Pancreas (tissue), 10 donors: ENCODE results near the gene CLSTN2. TPM values are rescaled to one million over a fixed set of nuclear protein-coding genes. Genes with fewer than 3 reads are reported as not detected.

Experiments used
- ATAC-seq, 4 donors: fragments of 200-7000 bp; cut with Tn5 transposase; one replicate each; pipeline versions ENCODE4 v1.8.0 to v1.9.1; 2020; ENCODE audit warnings: mild to moderate bottlenecking in 4 of 4, moderate library complexity in 4 of 4
- DNase-seq, 6 donors: peaks; one replicate each; pipeline ENCODE4 v3.0.0-alpha.2; 2020
- FAIRE-seq: peaks from 2 replicates; lab custom pipeline; 2012; peaks lifted over from hg19 to GRCh38; lab: Jason Lieb, UNC
- H3K27ac ChIP-seq, 4 donors: fragments of 200-600 bp; sonication (generic); 1 replicate in 3 of 4; 2 replicates in 1 of 4; pipeline versions ENCODE4 v1.5.0 to v1.8.0; 2020
- H3K27me3 ChIP-seq, 4 donors: fragments of 200-600 bp; one replicate each; pipeline ENCODE4 v1.8.0; 2021
- H3K36me3 ChIP-seq, 3 donors: fragments of 200-600 bp; sonication (generic) in 1 of 3; one replicate each; pipeline versions ENCODE4 v1.5.0 to v1.8.0; 2020 to 2021
- H3K4me1 ChIP-seq, 3 donors: fragments of 200-600 bp; one replicate each; pipeline ENCODE4 v1.8.0; 2021
- H3K4me3 ChIP-seq, 4 donors: fragments of 200-600 bp; sonication (generic) in 2 of 4; one replicate each; pipeline versions ENCODE4 v1.5.0 to v1.8.0; 2020 to 2021
- H3K9me3 ChIP-seq, 4 donors: fragments of 200-600 bp; one replicate each; pipeline ENCODE4 v1.8.0; 2021
- WGBS, 2 donors: extraction: QIAGEN DNeasy Blood & Tissue Kit; methylation state at CpG; one replicate each; pipeline ENCODE4 v1.1.7; 2013; 5-methylcytosine and 5-hydroxymethylcytosine counted together
- intact Hi-C, 3 donors: fragments of 100-400 bp; cut with DNase I; formaldehyde crosslinking; loops; one replicate each; pipeline versions ENCODE4 v1.11.1 to v1.14.2; 2022
- polyA plus RNA-seq, 2 donors: library from polyadenylated mRNA; stranded (reverse); fragments of 200-250 nt; gene quantifications; one replicate each; pipeline ENCODE4 v1.2.3, GENCODE V29; 2013
- total RNA-seq, 6 donors: library from RNA; stranded (reverse); fragmentation: NEBNext Ultra II Directional in 4 of 6; extraction: Animal tissue kit (Norgen Biotek cat#: 25700) in 4 of 6; gene quantifications; one replicate each; pipeline versions ENCODE4 v1.2.1 to v1.2.4, GENCODE V29; 2021 to 2023
- TF ChIP-seq, protein P1 (sequence below), 4 donors: fragments of 200-600 bp; sonication (generic) in 3 of 4; IDR thresholded peaks; one replicate each; pipeline versions ENCODE4 v1.5.0 to v1.8.0; 2021; ENCODE audit warnings: antibody characterized with exemption in 4 of 4
- donor health status: healthy with polysubstance abuse.
- donor health status: DM: no; HTN: no; CAD: no; lungs with moderate emphysema.
- donor health status: DM: no; HTN: no; CAD: no.
- donor health status: control.
- donor health status: control.
- donor health status: Bipolar disorder and iron deficiency.
- donor health status: DM: yes; HTN: yes; CAD: no.
- donor health status: DM: no; HTN: no; CAD: no.
- donor health status: DM: no; HTN: no; CAD: no.
- donor health status: DM: yes; HTN: yes; CAD: no.

Gene CLSTN2
- total and polyA plus RNA-seq, 8 donors: 0.65 to 9.3 (median 2.9) TPM

DNA sequence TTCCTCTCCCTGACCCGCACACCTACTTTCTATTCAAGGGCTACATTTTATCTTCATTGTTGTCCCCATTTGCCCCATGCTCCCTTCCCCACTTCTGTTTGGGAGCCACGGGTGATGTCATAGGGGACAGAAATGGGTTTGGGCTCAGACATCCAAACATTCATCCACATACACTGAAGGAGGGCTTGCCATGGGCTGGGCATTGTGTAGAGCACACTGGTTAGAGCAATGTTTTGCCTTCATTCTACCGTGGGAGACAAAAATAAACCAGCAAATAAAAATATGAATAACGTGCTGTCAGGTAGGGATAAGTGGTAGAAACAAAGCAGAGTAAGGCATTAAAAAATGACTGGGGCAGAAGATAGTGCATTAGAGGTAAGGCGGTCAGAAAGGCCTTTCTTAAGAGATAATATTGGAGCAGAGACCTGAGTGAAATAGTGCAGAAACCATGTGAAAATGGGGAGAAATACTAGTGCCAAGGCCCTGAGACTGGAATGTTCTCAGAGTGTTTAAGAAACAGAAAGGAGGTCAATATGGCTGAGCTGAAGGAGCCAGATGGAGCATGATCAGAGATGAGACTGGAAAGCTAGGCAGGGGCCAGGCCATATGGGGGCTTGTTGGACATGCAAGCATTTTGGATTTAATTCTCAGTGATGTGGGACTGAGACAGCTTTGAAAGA, 40.9 kb upstream of the CLSTN2 start:
- FAIRE-seq (no peak), DNase-seq (no peak), ATAC-seq (peak in 3 of 4 donors; percentile 24 to 53 (median 37))
- Histone ChIP-seq H3K27ac (peak overlapping the region in 1 of 4 donors; percentile 19), H3K27me3 (no peaks in the 10 kb centered on the region), H3K4me1 (no peaks in the 10 kb centered on the region), H3K9me3 (no peaks in the 10 kb centered on the region), H3K36me3 (no peaks in the 10 kb centered on the region), H3K4me3 (no peak overlapping the region)
- intact Hi-C loops: no loop called here
- TF ChIP-seq, protein P1, sequence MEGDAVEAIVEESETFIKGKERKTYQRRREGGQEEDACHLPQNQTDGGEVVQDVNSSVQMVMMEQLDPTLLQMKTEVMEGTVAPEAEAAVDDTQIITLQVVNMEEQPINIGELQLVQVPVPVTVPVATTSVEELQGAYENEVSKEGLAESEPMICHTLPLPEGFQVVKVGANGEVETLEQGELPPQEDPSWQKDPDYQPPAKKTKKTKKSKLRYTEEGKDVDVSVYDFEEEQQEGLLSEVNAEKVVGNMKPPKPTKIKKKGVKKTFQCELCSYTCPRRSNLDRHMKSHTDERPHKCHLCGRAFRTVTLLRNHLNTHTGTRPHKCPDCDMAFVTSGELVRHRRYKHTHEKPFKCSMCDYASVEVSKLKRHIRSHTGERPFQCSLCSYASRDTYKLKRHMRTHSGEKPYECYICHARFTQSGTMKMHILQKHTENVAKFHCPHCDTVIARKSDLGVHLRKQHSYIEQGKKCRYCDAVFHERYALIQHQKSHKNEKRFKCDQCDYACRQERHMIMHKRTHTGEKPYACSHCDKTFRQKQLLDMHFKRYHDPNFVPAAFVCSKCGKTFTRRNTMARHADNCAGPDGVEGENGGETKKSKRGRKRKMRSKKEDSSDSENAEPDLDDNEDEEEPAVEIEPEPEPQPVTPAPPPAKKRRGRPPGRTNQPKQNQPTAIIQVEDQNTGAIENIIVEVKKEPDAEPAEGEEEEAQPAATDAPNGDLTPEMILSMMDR (IDR thresholded peaks at IDR 0.05): no peak
- 83% methylated on average over 5 of the region's 5 CpGs for WGBS, 2 donors

DNA sequence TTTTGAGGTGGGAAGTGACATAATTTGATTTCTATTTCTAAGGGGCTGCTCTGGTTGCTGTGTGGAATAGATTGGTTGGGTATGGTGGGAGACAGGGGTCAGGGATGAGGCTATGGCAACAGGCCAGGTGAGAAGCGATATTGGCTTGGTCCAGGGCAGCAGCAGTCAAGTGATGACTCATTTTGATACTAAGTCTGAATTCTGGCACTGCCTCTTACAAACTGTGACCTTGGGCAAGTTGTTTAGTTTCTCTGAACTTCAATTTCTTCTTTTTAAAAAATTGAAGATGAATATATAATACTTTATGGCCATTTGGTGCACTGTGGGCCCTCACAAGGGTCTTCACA, 40.4 kb upstream of the CLSTN2 start:
- Histone ChIP-seq H3K4me1 (no peaks in the 10 kb centered on the region), H3K4me3 (no peak overlapping the region), H3K36me3 (no peaks in the 10 kb centered on the region), H3K27ac (no peak overlapping the region), H3K27me3 (no peaks in the 10 kb centered on the region), H3K9me3 (no peaks in the 10 kb centered on the region)
- DNase-seq (peak in 3 of 6 donors; percentile 5 to 40 (median 36)), ATAC-seq (peak; percentile 46 to 74 (median 58)), FAIRE-seq (no peak)
- intact Hi-C loops: no loop called here
- 32 to 35% methylated on average over 1 of the region's 1 CpG for WGBS, 2 donors
- TF ChIP-seq, protein P1 (IDR thresholded peaks at IDR 0.05): no peak

DNA sequence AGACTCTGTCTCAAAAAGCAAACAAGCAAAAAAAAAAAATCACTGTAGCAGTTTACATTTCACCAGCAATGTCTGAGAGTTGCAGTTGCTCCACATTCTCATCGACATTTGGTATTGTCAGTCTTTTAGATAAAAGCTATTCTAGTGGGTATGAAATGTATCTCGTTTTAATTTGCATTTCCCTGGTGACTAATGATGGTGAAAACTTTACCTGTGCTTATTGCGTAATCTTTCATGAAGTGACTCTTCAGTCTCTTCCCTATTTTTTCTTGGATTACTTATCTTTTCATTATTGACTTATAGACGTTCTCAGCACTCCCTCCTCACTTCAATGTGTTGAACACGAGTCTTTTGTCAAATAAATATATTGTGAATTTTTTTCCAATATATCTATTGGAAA, 37.2 kb upstream of the CLSTN2 start:
- H3K36me3 ChIP-seq: no peaks in the 10 kb centered on the region
- FAIRE-seq (no peak), ATAC-seq (no peak), DNase-seq (no peak)
- H3K27ac ChIP-seq: no peak overlapping the region
- H3K27me3 ChIP-seq: no peaks in the 10 kb centered on the region
- TF ChIP-seq, protein P1 (IDR thresholded peaks at IDR 0.05): no peak
- intact Hi-C loops: no loop called here
- WGBS, 2 donors: 61 to 62% methylated on average over 5 of the region's 5 CpGs
- no peaks in the 10 kb centered on the region for H3K9me3 ChIP-seq
- H3K4me3 ChIP-seq: no peak overlapping the region
- H3K4me1 ChIP-seq: no peaks in the 10 kb centered on the region

DNA sequence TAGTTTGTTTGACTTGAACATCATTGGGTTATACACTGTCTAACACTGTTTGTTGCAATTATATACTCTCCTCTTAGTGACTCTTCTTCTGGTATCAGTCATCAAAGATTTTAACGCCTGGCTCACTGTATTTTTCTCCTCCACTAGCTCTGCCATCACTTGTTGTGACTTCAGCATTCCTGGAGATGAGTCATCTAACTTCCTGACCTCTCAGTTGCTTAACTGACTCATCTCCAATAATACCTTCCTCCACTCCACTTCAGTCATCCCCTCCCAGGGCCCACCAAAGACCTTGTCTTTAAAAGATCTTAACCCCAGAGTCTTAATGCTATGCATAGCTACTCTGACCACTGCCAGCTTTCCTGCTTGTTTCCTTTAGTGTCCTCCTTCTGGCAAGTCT, 28.6 kb upstream of the CLSTN2 start:
- DNase-seq (no peak), FAIRE-seq (no peak), ATAC-seq (no peak)
- intact Hi-C loops: no loop called here
- WGBS, 2 donors: 76 to 80% methylated on average over 1 of the region's 1 CpG
- Histone ChIP-seq H3K27me3 (no peaks in the 10 kb centered on the region), H3K36me3 (no peaks in the 10 kb centered on the region), H3K9me3 (no peaks in the 10 kb centered on the region), H3K4me1 (no peaks in the 10 kb centered on the region), H3K4me3 (no peak overlapping the region), H3K27ac (no peak overlapping the region)
- TF ChIP-seq, protein P1 (IDR thresholded peaks at IDR 0.05): no peak

DNA sequence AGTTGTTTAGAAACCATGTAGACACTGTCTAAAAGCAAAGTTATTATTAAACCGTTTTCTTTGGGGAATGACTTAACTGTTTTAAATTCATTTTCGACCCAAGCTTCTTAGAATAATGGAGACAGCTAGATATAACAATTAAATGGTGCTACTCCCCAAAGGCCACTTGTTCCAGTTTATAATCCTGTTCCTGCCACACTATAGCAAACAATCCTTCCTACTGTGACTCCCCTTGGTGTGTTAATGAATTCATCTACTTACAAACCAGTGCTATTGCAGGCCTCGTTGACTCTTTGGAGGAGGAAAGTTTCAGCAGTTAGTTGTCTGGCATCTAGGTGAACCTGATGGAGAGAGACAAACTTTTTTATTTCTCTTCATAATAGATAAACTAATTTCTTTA, 25.2 kb upstream of the CLSTN2 start:
- no peaks in the 10 kb centered on the region for H3K27me3 ChIP-seq
- TF ChIP-seq, protein P1 (IDR thresholded peaks at IDR 0.05): no peak
- no peak overlapping the region for H3K4me3 ChIP-seq
- intact Hi-C loops: no loop called here
- ATAC-seq (no peak), DNase-seq (no peak), FAIRE-seq (no peak)
- no peaks in the 10 kb centered on the region for H3K4me1 ChIP-seq
- no peak overlapping the region for H3K27ac ChIP-seq
- no peaks in the 10 kb centered on the region for H3K9me3 ChIP-seq
- WGBS, 2 donors: 65 to 71% methylated on average over 3 of the region's 3 CpGs
- no peaks in the 10 kb centered on the region for H3K36me3 ChIP-seq
